Measurements from ENCODE around the gene LIN7C.
"Not testable (repeated sequence)": the region's sequence is repeated elsewhere in the genome, so short reads cannot be mapped to it uniquely, and the experiment has no call there.

The LIN7C gene

GRCh38 chr11:27525824-27526516 is 19.4 kb upstream of the LIN7C start:
- no peak overlapping the region for H3K27ac ChIP-seq
- TF ChIP-seq, protein P1, sequence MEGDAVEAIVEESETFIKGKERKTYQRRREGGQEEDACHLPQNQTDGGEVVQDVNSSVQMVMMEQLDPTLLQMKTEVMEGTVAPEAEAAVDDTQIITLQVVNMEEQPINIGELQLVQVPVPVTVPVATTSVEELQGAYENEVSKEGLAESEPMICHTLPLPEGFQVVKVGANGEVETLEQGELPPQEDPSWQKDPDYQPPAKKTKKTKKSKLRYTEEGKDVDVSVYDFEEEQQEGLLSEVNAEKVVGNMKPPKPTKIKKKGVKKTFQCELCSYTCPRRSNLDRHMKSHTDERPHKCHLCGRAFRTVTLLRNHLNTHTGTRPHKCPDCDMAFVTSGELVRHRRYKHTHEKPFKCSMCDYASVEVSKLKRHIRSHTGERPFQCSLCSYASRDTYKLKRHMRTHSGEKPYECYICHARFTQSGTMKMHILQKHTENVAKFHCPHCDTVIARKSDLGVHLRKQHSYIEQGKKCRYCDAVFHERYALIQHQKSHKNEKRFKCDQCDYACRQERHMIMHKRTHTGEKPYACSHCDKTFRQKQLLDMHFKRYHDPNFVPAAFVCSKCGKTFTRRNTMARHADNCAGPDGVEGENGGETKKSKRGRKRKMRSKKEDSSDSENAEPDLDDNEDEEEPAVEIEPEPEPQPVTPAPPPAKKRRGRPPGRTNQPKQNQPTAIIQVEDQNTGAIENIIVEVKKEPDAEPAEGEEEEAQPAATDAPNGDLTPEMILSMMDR (IDR thresholded peaks at IDR 0.05) = no peak
- no peak overlapping the region for H3K4me3 ChIP-seq
- no peak for DNase-seq (ENCODE audit: low spot score)

DNA sequence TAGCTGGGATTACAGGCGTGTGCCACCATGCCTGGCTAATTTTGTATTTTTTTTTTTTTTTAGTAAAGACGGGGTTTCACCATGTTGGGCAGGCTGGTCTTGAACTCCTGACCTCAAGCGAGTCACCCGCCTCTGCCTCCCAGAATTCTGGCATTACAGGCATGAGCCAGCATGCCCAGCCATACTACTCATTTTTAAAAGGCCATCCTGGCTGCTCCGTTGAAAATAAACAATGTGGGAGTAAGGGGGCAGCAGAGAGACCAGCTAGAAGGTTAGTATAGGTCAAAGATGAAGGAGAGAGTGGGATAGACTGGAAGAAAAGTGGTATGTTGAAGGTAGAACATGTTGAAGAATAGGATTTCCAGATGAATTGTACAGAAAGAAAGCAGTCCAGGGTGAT is 17.6 kb upstream of the LIN7C start:
- DNase-seq (ENCODE audit: low spot score) = no peak
- TF ChIP-seq, protein P1 (IDR thresholded peaks at IDR 0.05) = no peak
- H3K27ac ChIP-seq = no peak overlapping the region
- H3K4me3 ChIP-seq = no peak overlapping the region

GRCh38 chr11:27520226-27520625 is 13.7 kb upstream of the LIN7C start:
- Histone ChIP-seq H3K4me3 (no peak overlapping the region), H3K27ac (no peak overlapping the region)
- TF ChIP-seq, protein P1 (IDR thresholded peaks at IDR 0.05) = no peak
- no peak for DNase-seq (ENCODE audit: low spot score)

DNA sequence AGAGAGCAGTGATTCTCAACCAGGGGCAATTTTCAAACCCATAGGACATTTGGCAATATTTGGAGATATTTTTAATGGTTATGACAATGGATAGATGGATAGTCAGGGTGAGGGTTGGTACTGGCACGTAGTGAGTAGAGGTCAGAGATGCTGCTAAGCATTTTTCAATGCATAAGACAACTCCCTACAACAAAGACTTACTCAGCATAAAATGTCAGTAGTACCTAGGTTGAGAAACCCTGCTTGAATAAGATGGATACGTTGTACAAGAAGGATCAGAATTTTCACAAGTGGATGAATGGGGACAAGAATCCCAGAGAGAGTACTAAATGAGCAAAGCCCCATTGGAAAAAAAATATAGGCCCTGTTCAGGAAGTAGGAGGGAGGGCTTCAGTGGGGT is 11.9 kb upstream of the LIN7C start:
- no peak overlapping the region for H3K27ac ChIP-seq
- TF ChIP-seq, protein P1 (IDR thresholded peaks at IDR 0.05) = no peak
- no peak for DNase-seq (ENCODE audit: low spot score)
- no peak overlapping the region for H3K4me3 ChIP-seq

GRCh38 chr11:27517490-27517889 is 10.9 kb upstream of the LIN7C start:
- not testable (repeated sequence) for H3K27ac ChIP-seq; DNase-seq (ENCODE audit: low spot score); H3K4me3 ChIP-seq

GRCh38 chr11:27514558-27514957 is 8.0 kb upstream of the LIN7C start:
- TF ChIP-seq, protein P1 (IDR thresholded peaks at IDR 0.05) = no peak
- no peak overlapping the region for H3K4me3 ChIP-seq
- peak overlapping the region in 1 of 2 donors; percentile 28 for H3K27ac ChIP-seq
- DNase-seq (ENCODE audit: low spot score) = no peak

- TF ChIP-seq, protein P1 (IDR thresholded peaks at IDR 0.05) = no peak
- H3K27ac ChIP-seq = peak overlapping the region in 1 of 2 donors; percentile 28
- DNase-seq (ENCODE audit: low spot score) = no peak
- no peak overlapping the region for H3K4me3 ChIP-seq
Observed at GRCh38 chr11:27514076-27514475, 7.5 kb upstream of the LIN7C start.

All from coronary artery (tissue), 2 donors.